DND-41 (cell line): ENCODE results near the gene MED12.

Experiments
- ATAC-seq: fragments of 200-7000 bp; cut with Tn5 transposase; 3 replicates; pipeline ENCODE4 v1.9.1; 2021; ENCODE audit warnings: low read depth; ENCODE audit not compliant: insufficient read depth
- DNase-seq: peaks from one replicate; pipeline ENCODE4 v3.0.0-alpha.2; 2020
- H2AFZ ChIP-seq: 2 replicates; pipeline ENCODE4 v1.6.0; 2012; ENCODE audit warnings: low read depth, low read length
- H3K27ac ChIP-seq: 2 replicates; pipeline ENCODE4 v1.5.1; 2012; ENCODE audit warnings: low read length, inconsistent platforms
- H3K27me3 ChIP-seq: fragments of 200-600 bp; sonication (generic); 2 replicates; pipeline ENCODE4 v1.6.0; 2012; ENCODE audit warnings: low read length, mild to moderate bottlenecking, inconsistent platforms; ENCODE audit not compliant: insufficient read depth, poor library complexity
- H3K36me3 ChIP-seq: 2 replicates; pipeline ENCODE4 v1.5.1; 2012; ENCODE audit warnings: low read length, inconsistent platforms; ENCODE audit not compliant: insufficient read depth
- H3K4me1 ChIP-seq: 2 replicates; pipeline ENCODE4 v1.5.1; 2012; ENCODE audit warnings: mild to moderate bottlenecking, low read length; ENCODE audit not compliant: insufficient read depth
- H3K4me2 ChIP-seq: 2 replicates; pipeline ENCODE4 v1.6.0; 2012; ENCODE audit warnings: mild to moderate bottlenecking, moderate library complexity, low read length, inconsistent platforms; ENCODE audit not compliant: insufficient read depth
- H3K4me3 ChIP-seq, 2 experiments: fragments of 200-600 bp in 1 of 2; shearing (Covaris generic) in 1 of 2; 2 replicates each; pipeline ENCODE4 v1.5.1; 2012 to 2016; ENCODE audit warnings: inconsistent platforms in 2 of 2, low read length in 2 of 2, mild to moderate bottlenecking in 2 of 2, low read depth in 1 of 2, moderate library complexity in 1 of 2
- H3K79me2 ChIP-seq: 2 replicates; pipeline ENCODE4 v1.6.0; 2012; ENCODE audit warnings: low read length, inconsistent platforms; ENCODE audit not compliant: insufficient read depth
- H3K9ac ChIP-seq: 2 replicates; pipeline ENCODE4 v1.6.0; 2012; ENCODE audit warnings: low read depth, mild to moderate bottlenecking, inconsistent platforms, low read length, moderate library complexity
- H3K9me3 ChIP-seq: 2 replicates; pipeline ENCODE4 v1.5.1; 2012; ENCODE audit warnings: low read length, moderate library complexity, mild to moderate bottlenecking, inconsistent platforms; ENCODE audit not compliant: insufficient read depth, severe bottlenecking
- H4K20me1 ChIP-seq: 2 replicates; pipeline ENCODE4 v1.6.0; 2012; ENCODE audit warnings: low read length; ENCODE audit not compliant: insufficient read depth
- CTCF ChIP-seq: IDR thresholded peaks from 2 replicates; pipeline ENCODE4 v1.5.1; 2012; ENCODE audit warnings: borderline replicate concordance, low read length, moderate library complexity, mild to moderate bottlenecking; ENCODE audit not compliant: poor library complexity, severe bottlenecking; ENCODE audit errors: extremely low read depth
- EZH2 ChIP-seq: IDR thresholded peaks from 3 replicates; pipeline ENCODE4 v1.6.1; 2012; ENCODE audit warnings: borderline replicate concordance, low read depth, mild to moderate bottlenecking, moderate library complexity, low read length, inconsistent platforms; ENCODE audit not compliant: severe bottlenecking

The MED12 gene

GRCh38 chrX:71096760-71097032 is 21.7 kb upstream of the MED12 start:
- Histone ChIP-seq H3K9ac (peak overlapping the region; percentile 57), H3K27me3 (no peaks in the 10 kb centered on the region), H3K27ac (no peak overlapping the region; the same call in 1 of the 2 replicates), H4K20me1 (no peaks in the 10 kb centered on the region), H3K4me1 (peaks cover 40% of the 10 kb centered on the region), H3K4me3 (peak overlapping the region; percentile 29 to 61; a peak in 3 of 4 replicates), H3K79me2 (peaks cover 9% of the 10 kb centered on the region), H3K36me3 (no peaks in the 10 kb centered on the region), H3K9me3 (no peaks in the 10 kb centered on the region), H2AFZ (0 out of 2 replicates have a peak overlapping the region, but pooled peaks have one; percentile 63), H3K4me2 (peak overlapping the region; percentile 76)
- no peak for TF ChIP-seq EZH2
- no peak for TF ChIP-seq CTCF
- no peak for DNase-seq
- ATAC-seq = no peak

GRCh38 chrX:71098302-71098701 is 20.1 kb upstream of the MED12 start:
- Histone ChIP-seq H3K4me2 (peak overlapping the region; percentile 38), H3K36me3 (no peaks in the 10 kb centered on the region), H3K9me3 (no peaks in the 10 kb centered on the region), H3K27ac (peak overlapping the region; percentile 74), H3K27me3 (no peaks in the 10 kb centered on the region), H3K4me3 (no peak overlapping the region), H3K9ac (peak overlapping the region; percentile 28; the same call in 1 of the 2 replicates), H2AFZ (no peak overlapping the region), H3K4me1 (peaks cover 48% of the 10 kb centered on the region), H3K79me2 (peaks cover 9% of the 10 kb centered on the region), H4K20me1 (no peaks in the 10 kb centered on the region)
- DNase-seq (peak; percentile 78), ATAC-seq (peak; percentile 39)
- TF ChIP-seq CTCF = peak; percentile 83
- no peak for TF ChIP-seq EZH2

GRCh38 chrX:71098951-71099506 is 19.4 kb upstream of the MED12 start:
- Histone ChIP-seq H3K4me2 (peak overlapping the region; percentile 38; the same call in 1 of the 2 replicates), H3K27ac (peak overlapping the region; percentile 74), H3K4me1 (peaks cover 56% of the 10 kb centered on the region), H3K36me3 (no peaks in the 10 kb centered on the region), H3K9ac (peak overlapping the region; percentile 28; the same call in 1 of the 2 replicates), H3K79me2 (peaks cover 9% of the 10 kb centered on the region), H3K4me3 (no peak overlapping the region), H2AFZ (no peak overlapping the region), H4K20me1 (no peaks in the 10 kb centered on the region), H3K9me3 (no peaks in the 10 kb centered on the region), H3K27me3 (no peaks in the 10 kb centered on the region)
- TF ChIP-seq EZH2 (no peak), CTCF (no peak)
- DNase-seq (no peak), ATAC-seq (no peak)

- Histone ChIP-seq H3K9ac (no peak overlapping the region), H4K20me1 (no peaks in the 10 kb centered on the region), H3K27ac (no peak overlapping the region), H3K27me3 (no peaks in the 10 kb centered on the region), H3K9me3 (no peaks in the 10 kb centered on the region), H3K4me2 (no peak overlapping the region), H3K36me3 (no peaks in the 10 kb centered on the region), H3K4me1 (peaks cover 62% of the 10 kb centered on the region), H3K4me3 (no peak overlapping the region), H3K79me2 (peaks cover 16% of the 10 kb centered on the region), H2AFZ (no peak overlapping the region)
- DNase-seq (no peak), ATAC-seq (no peak)
- TF ChIP-seq EZH2 (no peak), CTCF (no peak)
Measured at GRCh38 chrX:71099736-71100135, 18.7 kb upstream of the MED12 start.
